GM12875 (cell line): ENCODE data around the gene MYH14.

ENCODE experiments used
- H3K4me3 ChIP-seq: one replicate; pipeline ENCODE4 v1.5.1; 2011; ENCODE audit warnings: low read depth, low read length, control low read depth
- TF ChIP-seq, protein P1 (sequence below): IDR thresholded peaks from 2 replicates; pipeline ENCODE4 v1.5.1; 2011; ENCODE audit warnings: low read depth, mild to moderate bottlenecking, control low read depth, inconsistent platforms, low read length, moderate library complexity, borderline replicate concordance; ENCODE audit not compliant: insufficient read depth

MYH14 gene

DNA sequence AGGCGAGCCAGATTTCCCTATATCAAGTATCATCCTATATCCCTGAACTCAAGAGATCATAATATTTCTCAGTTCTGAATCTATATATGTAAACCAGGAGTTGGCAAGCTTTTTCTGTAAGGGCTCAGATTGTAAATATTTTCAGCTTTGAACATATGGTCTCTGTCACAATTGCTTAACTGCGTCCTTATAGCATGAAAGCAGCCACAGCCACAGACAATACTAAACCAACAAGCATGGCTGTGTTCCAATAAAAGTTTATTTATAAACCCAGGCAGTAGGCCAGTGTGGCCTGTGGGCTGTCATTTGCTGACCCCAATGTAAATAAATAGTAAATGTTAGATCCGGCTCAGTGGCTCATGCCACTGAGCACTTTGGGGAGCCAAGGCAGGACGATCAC, 12.2 kb upstream of the MYH14 start:
- H3K4me3 ChIP-seq, result no peak overlapping the region
- TF ChIP-seq, protein P1, sequence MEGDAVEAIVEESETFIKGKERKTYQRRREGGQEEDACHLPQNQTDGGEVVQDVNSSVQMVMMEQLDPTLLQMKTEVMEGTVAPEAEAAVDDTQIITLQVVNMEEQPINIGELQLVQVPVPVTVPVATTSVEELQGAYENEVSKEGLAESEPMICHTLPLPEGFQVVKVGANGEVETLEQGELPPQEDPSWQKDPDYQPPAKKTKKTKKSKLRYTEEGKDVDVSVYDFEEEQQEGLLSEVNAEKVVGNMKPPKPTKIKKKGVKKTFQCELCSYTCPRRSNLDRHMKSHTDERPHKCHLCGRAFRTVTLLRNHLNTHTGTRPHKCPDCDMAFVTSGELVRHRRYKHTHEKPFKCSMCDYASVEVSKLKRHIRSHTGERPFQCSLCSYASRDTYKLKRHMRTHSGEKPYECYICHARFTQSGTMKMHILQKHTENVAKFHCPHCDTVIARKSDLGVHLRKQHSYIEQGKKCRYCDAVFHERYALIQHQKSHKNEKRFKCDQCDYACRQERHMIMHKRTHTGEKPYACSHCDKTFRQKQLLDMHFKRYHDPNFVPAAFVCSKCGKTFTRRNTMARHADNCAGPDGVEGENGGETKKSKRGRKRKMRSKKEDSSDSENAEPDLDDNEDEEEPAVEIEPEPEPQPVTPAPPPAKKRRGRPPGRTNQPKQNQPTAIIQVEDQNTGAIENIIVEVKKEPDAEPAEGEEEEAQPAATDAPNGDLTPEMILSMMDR, result no peak

DNA sequence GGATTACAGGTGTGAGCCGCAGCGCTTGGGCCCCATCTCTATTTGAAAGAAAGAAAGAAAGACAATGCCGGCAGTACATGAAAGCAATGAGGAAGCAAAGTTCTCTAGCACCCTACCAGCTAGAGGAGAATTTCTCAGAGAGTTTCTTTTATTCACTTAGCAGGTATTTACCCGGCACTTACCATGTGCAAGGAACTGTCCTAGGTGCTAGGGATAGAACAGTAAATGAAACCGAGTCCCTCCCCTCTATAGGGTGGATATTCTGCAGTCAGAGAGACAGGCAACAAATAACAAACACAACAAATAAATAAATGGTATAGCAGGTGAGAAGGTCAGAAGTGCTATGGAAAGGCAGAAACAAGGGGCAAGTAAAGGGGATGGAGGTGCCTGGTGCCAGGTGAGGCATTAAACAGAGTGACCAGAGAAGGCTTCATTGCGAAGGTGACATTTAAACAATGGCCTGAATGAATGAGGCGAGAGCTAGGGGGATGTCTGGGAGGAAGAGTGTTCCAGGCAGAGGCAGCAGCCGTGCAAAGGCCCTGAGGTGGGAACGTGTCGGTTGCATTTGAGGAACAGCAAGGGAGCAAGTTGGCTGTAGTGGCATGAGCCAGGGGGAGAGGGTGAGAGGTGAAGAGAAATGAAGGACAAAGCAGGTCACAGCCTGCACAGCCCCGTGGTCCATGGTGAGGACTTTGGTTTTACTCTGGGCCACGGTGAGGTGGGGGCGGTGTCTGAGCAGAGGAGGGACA, 10.8 kb upstream of the MYH14 start:
- TF ChIP-seq, protein P1, result no peak
- no peak overlapping the region for H3K4me3 ChIP-seq

DNA sequence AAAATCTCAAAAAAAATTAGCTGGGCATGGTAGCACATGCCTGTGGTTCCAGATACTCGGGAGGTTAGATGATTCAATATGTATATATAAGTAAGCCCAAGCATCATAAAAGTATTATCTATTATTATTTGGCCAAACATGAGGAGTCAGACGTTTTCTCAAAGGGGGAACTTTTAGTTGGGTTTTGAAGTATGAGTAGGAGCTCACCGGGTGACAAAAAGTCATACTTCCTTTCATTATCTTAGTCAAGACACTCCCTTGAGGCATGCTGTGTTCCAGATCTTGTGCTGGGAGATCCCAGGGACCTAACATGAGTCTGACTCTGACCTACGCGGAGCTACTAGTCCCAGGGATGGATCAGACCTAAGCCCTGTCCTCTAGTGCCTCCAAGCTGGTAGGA, 8.2 kb upstream of the MYH14 start:
- no peak overlapping the region for H3K4me3 ChIP-seq
- TF ChIP-seq, protein P1, result no peak

DNA sequence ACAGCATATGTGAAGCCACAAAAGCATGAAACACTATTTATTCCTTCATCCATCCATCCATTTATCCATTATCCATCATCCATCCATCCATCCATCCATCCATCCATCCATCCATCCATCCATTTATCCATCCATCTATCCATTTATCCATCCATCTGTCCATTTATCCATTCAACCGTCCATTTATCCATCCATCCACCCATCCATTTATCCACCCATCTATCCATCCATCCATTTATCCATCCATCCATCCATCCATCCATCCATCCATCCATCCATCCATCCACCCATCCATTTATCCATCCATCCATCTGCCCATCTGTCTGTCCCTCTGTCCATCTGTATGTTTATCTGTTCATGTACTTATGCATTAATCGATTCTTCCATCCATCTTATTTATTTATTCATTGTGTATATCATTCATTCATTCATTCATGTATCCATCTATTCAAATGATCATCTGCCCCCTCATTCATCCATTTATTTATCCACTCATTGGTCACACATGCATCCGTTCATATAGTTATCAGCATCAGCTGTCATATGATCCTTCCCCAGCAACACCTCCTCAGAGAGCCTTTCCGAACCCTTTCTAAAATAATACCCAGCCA, 7.0 kb upstream of the MYH14 start:
- TF ChIP-seq, protein P1, result no peak
- H3K4me3 ChIP-seq, result no peak overlapping the region

DNA sequence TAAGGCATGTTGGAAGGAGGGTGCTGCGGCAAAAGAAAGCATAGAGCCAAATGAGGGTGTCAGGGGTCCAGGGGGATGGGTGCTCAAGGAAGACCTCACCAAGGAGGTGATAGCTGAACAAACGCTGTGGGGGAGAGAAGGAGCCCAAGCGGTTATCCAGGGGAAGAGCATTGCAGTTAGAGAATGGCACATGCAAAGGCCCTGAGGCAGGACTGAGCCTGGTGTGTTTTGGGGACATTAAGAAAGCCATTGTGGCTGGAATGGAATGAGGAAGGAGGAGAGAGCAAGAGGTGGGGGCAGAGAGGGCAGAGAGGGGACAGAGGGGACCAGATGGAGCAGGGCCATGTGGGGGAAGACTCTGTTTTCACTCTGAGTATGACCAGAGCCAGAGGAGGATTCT, 6.1 kb upstream of the MYH14 start:
- no peak overlapping the region for H3K4me3 ChIP-seq
- TF ChIP-seq, protein P1, result no peak

DNA sequence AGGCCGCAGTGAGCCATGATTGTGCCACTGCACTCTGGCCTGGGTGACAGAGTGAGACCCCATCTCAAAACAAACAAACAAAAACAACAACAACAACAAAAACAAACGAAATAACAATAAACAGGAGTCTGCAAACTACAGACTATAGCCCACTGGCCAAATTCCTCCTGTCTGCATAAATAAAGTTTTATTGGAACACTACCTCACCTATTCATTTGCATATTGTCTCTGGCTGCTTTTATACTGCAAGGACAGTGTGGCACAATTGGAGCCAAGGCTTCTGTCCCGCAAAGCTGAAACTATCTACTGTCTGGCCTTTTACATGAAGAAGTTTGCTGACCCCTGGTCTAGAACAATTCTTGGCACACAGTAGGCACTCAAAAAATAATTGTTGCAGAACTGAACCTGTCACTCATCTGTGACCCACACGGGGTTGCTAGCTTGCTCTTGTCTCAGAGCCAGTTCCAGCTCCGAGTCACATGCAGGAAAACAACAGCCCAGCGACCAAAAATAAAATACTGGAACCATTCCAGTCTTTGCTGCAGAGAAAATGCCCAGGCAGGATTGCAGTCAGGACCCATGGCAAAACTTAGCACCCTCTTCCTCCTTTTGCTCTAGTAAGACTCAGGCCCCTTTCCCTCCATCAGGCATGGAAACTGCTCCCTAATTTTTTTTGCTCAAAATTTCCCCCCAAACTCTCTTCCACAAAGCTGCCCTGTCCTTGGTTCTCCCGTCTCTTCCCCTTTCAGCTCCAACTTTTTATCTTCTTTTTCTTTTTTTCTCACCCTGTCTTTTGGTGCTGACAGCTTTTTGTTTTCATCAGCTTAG, 4.8 kb upstream of the MYH14 start:
- TF ChIP-seq, protein P1, result no peak
- H3K4me3 ChIP-seq, result no peak overlapping the region
